Nephron (organoid): ENCODE results near the gene ADCY6.

ENCODE experiments used
- H3K27ac Mint-ChIP-seq, 3 experiments: 2 replicates each; pipeline ENCODE4 v1.8.0; 2020; ENCODE audit warnings: mixed read lengths in 3 of 3, mild to moderate bottlenecking in 2 of 3, moderate library complexity in 1 of 3
- H3K27me3 Mint-ChIP-seq: 2 replicates; pipeline ENCODE4 v1.8.0; 2021; ENCODE audit warnings: low read depth, mild to moderate bottlenecking, moderate library complexity, mixed read lengths
- H3K36me3 Mint-ChIP-seq: 2 replicates; pipeline ENCODE4 v1.8.0; 2020; ENCODE audit warnings: low read depth, mixed read lengths
- H3K4me1 Mint-ChIP-seq: 2 replicates; pipeline ENCODE4 v1.8.0; 2020; ENCODE audit warnings: mixed read lengths
- H3K4me3 Mint-ChIP-seq, 3 experiments: 2 replicates each; pipeline ENCODE4 v1.8.0; 2020; ENCODE audit warnings: mild to moderate bottlenecking in 3 of 3, mixed read lengths in 3 of 3, moderate library complexity in 2 of 3
- H3K9me3 Mint-ChIP-seq: 2 replicates; pipeline ENCODE4 v1.8.0; 2020; ENCODE audit warnings: mixed read lengths
- CTCF ChIP-seq, 3 experiments: fragments of 200-600 bp; sonication (generic); IDR thresholded peaks; one replicate each; pipeline ENCODE4 v1.5.0; 2021; ENCODE audit warnings: antibody characterized with exemption in 3 of 3; ENCODE audit not compliant: unreplicated experiment in 3 of 3

Gene ADCY6

GRCh38 chr12:48813465-48814261 is 24.8 kb upstream of the ADCY6 start:
- H3K27ac Mint-ChIP-seq = peak overlapping the region; percentile 87 to 97 (median 93)
- H3K9me3 Mint-ChIP-seq = no peaks in the 10 kb centered on the region
- H3K4me1 Mint-ChIP-seq = peaks cover 57% of the 10 kb centered on the region
- peak overlapping the region; percentile 90 to 91 (median 91) for H3K4me3 Mint-ChIP-seq
- H3K36me3 Mint-ChIP-seq = peaks cover 4% of the 10 kb centered on the region
- no peak for TF ChIP-seq CTCF (IDR thresholded peaks at IDR 0.05; ENCODE audit: unreplicated experiment in 3 of 3)
- peaks cover 6% of the 10 kb centered on the region for H3K27me3 Mint-ChIP-seq

GRCh38 chr12:48812389-48812788 is 23.5 kb upstream of the ADCY6 start:
- no peaks in the 10 kb centered on the region for H3K9me3 Mint-ChIP-seq

GRCh38 chr12:48811437-48812090 is 22.7 kb upstream of the ADCY6 start:
- peak overlapping the region; percentile 83 to 95 (median 94) for H3K27ac Mint-ChIP-seq
- no peak for TF ChIP-seq CTCF (IDR thresholded peaks at IDR 0.05; ENCODE audit: unreplicated experiment in 3 of 3)
- H3K27me3 Mint-ChIP-seq = peaks cover 3% of the 10 kb centered on the region
- peak overlapping the region; percentile 43 to 71 (median 45) for H3K4me3 Mint-ChIP-seq
- H3K4me1 Mint-ChIP-seq = peaks cover 47% of the 10 kb centered on the region
- no peaks in the 10 kb centered on the region for H3K9me3 Mint-ChIP-seq
- peaks cover 4% of the 10 kb centered on the region for H3K36me3 Mint-ChIP-seq

More at GRCh38 chr12:48812389-48812788, 23.5 kb upstream of the ADCY6 start:
- Mint-ChIP-seq H3K4me3 (peak overlapping the region; percentile 68 to 71 (median 70)), H3K27me3 (peaks cover 6% of the 10 kb centered on the region), H3K36me3 (peaks cover 4% of the 10 kb centered on the region), H3K4me1 (peaks cover 55% of the 10 kb centered on the region), H3K27ac (peak overlapping the region; percentile 83 to 95 (median 94))
- TF ChIP-seq CTCF (IDR thresholded peaks at IDR 0.05; ENCODE audit: unreplicated experiment in 3 of 3) = no peak

- TF ChIP-seq CTCF (IDR thresholded peaks at IDR 0.05; ENCODE audit: unreplicated experiment in 3 of 3) = no peak
- peaks cover 3% of the 10 kb centered on the region for H3K27me3 Mint-ChIP-seq
- peak overlapping the region; percentile 43 to 71 (median 45) for H3K4me3 Mint-ChIP-seq
- H3K9me3 Mint-ChIP-seq = no peaks in the 10 kb centered on the region
- H3K27ac Mint-ChIP-seq = peak overlapping the region; percentile 83 to 95 (median 94)
- H3K4me1 Mint-ChIP-seq = peaks cover 41% of the 10 kb centered on the region
- no peaks in the 10 kb centered on the region for H3K36me3 Mint-ChIP-seq
These were observed 22.1 kb upstream of the ADCY6 start for GRCh38 chr12:48810903-48811431.

- Mint-ChIP-seq H3K36me3 (no peaks in the 10 kb centered on the region), H3K4me1 (peaks cover 27% of the 10 kb centered on the region), H3K27ac (no peak overlapping the region), H3K4me3 (no peak overlapping the region), H3K9me3 (no peaks in the 10 kb centered on the region), H3K27me3 (no peaks in the 10 kb centered on the region)
- no peak for TF ChIP-seq CTCF (IDR thresholded peaks at IDR 0.05; ENCODE audit: unreplicated experiment in 3 of 3)
These were observed 19.1 kb upstream of the ADCY6 start for GRCh38 chr12:48807981-48808380.
